GM12892 (cell line): ENCODE measurements around the gene CAMTA1.

Experiments
- POLR2A ChIP-seq: IDR thresholded peaks from 2 replicates; pipeline ENCODE4 v1.6.1; 2011; ENCODE audit warnings: low read depth, low read length, control low read depth
- POLR2AphosphoS5 ChIP-seq: IDR thresholded peaks from 2 replicates; pipeline ENCODE4 v1.6.1; 2011; ENCODE audit warnings: low read depth, low read length, control low read depth

DNA sequence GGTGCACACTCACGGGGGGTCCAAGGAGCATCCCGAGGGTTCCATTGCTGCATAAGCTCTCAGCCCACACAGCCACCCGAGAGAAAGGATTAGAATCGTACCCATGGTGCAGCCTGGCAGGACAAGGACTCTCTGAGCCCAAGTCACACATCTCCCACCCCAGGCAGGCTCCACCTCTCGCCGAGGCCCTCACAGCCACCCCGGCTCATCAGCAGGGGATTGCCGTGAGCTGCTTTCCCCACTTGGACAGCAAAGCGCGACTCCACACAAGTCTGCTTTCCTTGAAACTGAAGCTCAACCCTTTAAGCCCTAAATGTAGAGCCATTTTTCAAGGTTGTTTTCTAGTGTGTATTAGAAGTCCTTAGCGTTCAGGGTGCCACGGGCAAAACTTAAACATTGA lies 679.5 kb downstream of the CAMTA1 start:
- TF ChIP-seq POLR2AphosphoS5 (no peak), POLR2A (no peak)
